A673 (cell line): ENCODE measurements around the gene ZNF439. TPM values are rescaled to one million over a fixed set of nuclear protein-coding genes. Genes with fewer than 3 reads are reported as not detected.
"Not testable (repeated sequence)": the region's sequence is repeated elsewhere in the genome, so short reads cannot be mapped to it uniquely, and the experiment has no call there.

Experiments used
- BruUV-seq: library from RNA; stranded (reverse); fragments of 400-500 nt; replicated peaks from 2 replicates; lab custom pipeline; 2021; lab: Mats Ljungman, UMichigan
- CTCF ChIA-PET: fragments of 300-600 bp; sonication (Branson Sonifier 250); formaldehyde crosslinking; loops from one replicate; lab custom pipeline; 2022; ENCODE audit warnings: antibody characterized with exemption; lab: Charles Lee
- POLR2A ChIA-PET: fragments of 300-600 bp; sonication (Branson Sonifier 250); formaldehyde crosslinking; loops from one replicate; lab custom pipeline; 2022; ENCODE audit warnings: antibody characterized with exemption; ENCODE audit not compliant: low non-redundant PET; lab: Charles Lee
- DNase-seq: peaks from one replicate; pipeline ENCODE4 v3.0.0-alpha.2; 2015; ENCODE audit warnings: low spot score
- H3K27ac ChIP-seq: fragments of 200-600 bp; sonication (generic); 2 replicates; pipeline ENCODE4 v1.5.1; 2016; ENCODE audit warnings: mixed run types, low read depth, mild to moderate bottlenecking, mixed read lengths, antibody characterized with exemption, low read length; ENCODE audit not compliant: poor library complexity, severe bottlenecking
- H3K27me3 ChIP-seq: fragments of 200-600 bp; sonication (generic); replicated peaks from 2 replicates; pipeline ENCODE4 v1.6.1; 2017; ENCODE audit warnings: mixed run types, low read depth, mild to moderate bottlenecking, mixed read lengths, antibody characterized with exemption, low read length; ENCODE audit not compliant: insufficient read depth, poor library complexity
- H3K36me3 ChIP-seq: fragments of 200-600 bp; sonication (generic); 2 replicates; pipeline ENCODE4 v1.6.1; 2016; ENCODE audit warnings: mixed run types, mild to moderate bottlenecking, mixed read lengths, antibody characterized with exemption, low read length; ENCODE audit not compliant: insufficient read depth, poor library complexity, severe bottlenecking
- H3K4me1 ChIP-seq: fragments of 200-600 bp; sonication (generic); 2 replicates; pipeline ENCODE4 v1.6.1; 2017; ENCODE audit warnings: mixed run types, mild to moderate bottlenecking, mixed read lengths, antibody characterized with exemption, low read length; ENCODE audit not compliant: insufficient read depth, poor library complexity, severe bottlenecking
- H3K4me3 ChIP-seq: fragments of 200-600 bp; sonication (generic); 2 replicates; pipeline ENCODE4 v1.5.1; 2016; ENCODE audit warnings: low read depth, mixed run types, mild to moderate bottlenecking, mixed read lengths, low read length; ENCODE audit not compliant: poor library complexity, severe bottlenecking
- H3K9me3 ChIP-seq: fragments of 200-600 bp; sonication (generic); 2 replicates; pipeline ENCODE4 v1.6.1; 2016; ENCODE audit warnings: mixed run types, low read depth, mild to moderate bottlenecking, mixed read lengths, antibody characterized with exemption, low read length; ENCODE audit not compliant: poor library complexity, severe bottlenecking
- CTCF ChIP-seq: fragments of 300-800, 200-600 bp; sonication (generic); conservative IDR thresholded peaks from 2 replicates; pipeline ENCODE4 v1.5.1; 2017; ENCODE audit warnings: low read depth, mild to moderate bottlenecking, antibody characterized with exemption, low read length, moderate library complexity, mixed read lengths
- EZH2 ChIP-seq: fragments of 200-600 bp; sonication (generic); IDR thresholded peaks from 2 replicates; pipeline ENCODE4 v1.6.1; 2017; ENCODE audit warnings: borderline replicate concordance, low read depth, mild to moderate bottlenecking, mixed read lengths, antibody characterized with exemption, low read length; ENCODE audit not compliant: poor library complexity, severe bottlenecking
- intact Hi-C: fragments of 100-400 bp; cut with micrococcal nuclease; formaldehyde crosslinking; loops from one replicate; pipeline ENCODE4 v1.10.0; 2022; ENCODE audit not compliant: unreplicated experiment
- total RNA-seq: library from RNA; stranded (reverse); gene quantifications from 2 replicates; pipeline ENCODE4 v1.2.3, GENCODE V29; 2021

The ZNF439 gene
- total RNA-seq, 1 experiment from 2014 or later: 4.0 TPM

GRCh38 chr19:11856596-11857250 is 8.2 kb downstream of the ZNF439 start:
- ChIA-PET CTCF (no interaction called here), POLR2A (interaction anchor here (0.6 kb wide), 1 partner anchor 81 kb away, joined by 10 read pairs; no protein-coding TSS in a partner anchor)
- DNase-seq: no peak
- H3K36me3 ChIP-seq: no peaks in the 10 kb centered on the region
- no peaks in the 10 kb centered on the region for H3K27me3 ChIP-seq
- H3K9me3 ChIP-seq: no peaks in the 10 kb centered on the region
- intact Hi-C loops: loop anchor here (5.0 kb wide), 1 partner anchor 59 kb away; the partner anchor contains the start of gene ZNF491
- H3K4me3 ChIP-seq: no peak overlapping the region
- no peak overlapping the region for H3K27ac ChIP-seq
- TF ChIP-seq CTCF (no peak), EZH2 (no peak)
- H3K4me1 ChIP-seq: no peaks in the 10 kb centered on the region
- BruUV-seq: no TSS peak

GRCh38 chr19:11860721-11861120 is 12.2 kb downstream of the ZNF439 start:
- H3K27ac ChIP-seq: no peak overlapping the region
- CTCF ChIA-PET: no interaction called here
- POLR2A ChIA-PET: no interaction called here
- no peaks in the 10 kb centered on the region for H3K4me1 ChIP-seq
- H3K27me3 ChIP-seq: no peaks in the 10 kb centered on the region
- no peak for DNase-seq
- no peak overlapping the region for H3K4me3 ChIP-seq
- no peaks in the 10 kb centered on the region for H3K36me3 ChIP-seq
- intact Hi-C loops: no loop called here
- BruUV-seq: no TSS peak
- H3K9me3 ChIP-seq: no peaks in the 10 kb centered on the region
- TF ChIP-seq CTCF (no peak), EZH2 (no peak)

- BruUV-seq: no TSS peak
- ChIA-PET POLR2A (no interaction called here), CTCF (no interaction called here)
- H3K4me1 ChIP-seq: no peaks in the 10 kb centered on the region
- no peak for DNase-seq
- H3K36me3 ChIP-seq: no peaks in the 10 kb centered on the region
- no peak overlapping the region for H3K27ac ChIP-seq
- no peaks in the 10 kb centered on the region for H3K27me3 ChIP-seq
- no peak overlapping the region for H3K4me3 ChIP-seq
- TF ChIP-seq CTCF: no peak
- TF ChIP-seq EZH2: no peak
- peaks cover 4% of the 10 kb centered on the region for H3K9me3 ChIP-seq
- intact Hi-C loops: no loop called here
Observed at GRCh38 chr19:11861301-11861700, 12.8 kb downstream of the ZNF439 start.

- CTCF ChIA-PET, H3K4me3 ChIP-seq, BruUV-seq, intact Hi-C loops, H3K27ac ChIP-seq, H3K4me1 ChIP-seq, POLR2A ChIA-PET, H3K36me3 ChIP-seq, DNase-seq, H3K27me3 ChIP-seq: not testable (repeated sequence)
- peaks cover 34% of the 10 kb centered on the region for H3K9me3 ChIP-seq
Observed at GRCh38 chr19:11867766-11868165, 19.2 kb downstream of the ZNF439 start.
